Measurements from ENCODE around the gene KDELR3.

Gene KDELR3

DNA sequence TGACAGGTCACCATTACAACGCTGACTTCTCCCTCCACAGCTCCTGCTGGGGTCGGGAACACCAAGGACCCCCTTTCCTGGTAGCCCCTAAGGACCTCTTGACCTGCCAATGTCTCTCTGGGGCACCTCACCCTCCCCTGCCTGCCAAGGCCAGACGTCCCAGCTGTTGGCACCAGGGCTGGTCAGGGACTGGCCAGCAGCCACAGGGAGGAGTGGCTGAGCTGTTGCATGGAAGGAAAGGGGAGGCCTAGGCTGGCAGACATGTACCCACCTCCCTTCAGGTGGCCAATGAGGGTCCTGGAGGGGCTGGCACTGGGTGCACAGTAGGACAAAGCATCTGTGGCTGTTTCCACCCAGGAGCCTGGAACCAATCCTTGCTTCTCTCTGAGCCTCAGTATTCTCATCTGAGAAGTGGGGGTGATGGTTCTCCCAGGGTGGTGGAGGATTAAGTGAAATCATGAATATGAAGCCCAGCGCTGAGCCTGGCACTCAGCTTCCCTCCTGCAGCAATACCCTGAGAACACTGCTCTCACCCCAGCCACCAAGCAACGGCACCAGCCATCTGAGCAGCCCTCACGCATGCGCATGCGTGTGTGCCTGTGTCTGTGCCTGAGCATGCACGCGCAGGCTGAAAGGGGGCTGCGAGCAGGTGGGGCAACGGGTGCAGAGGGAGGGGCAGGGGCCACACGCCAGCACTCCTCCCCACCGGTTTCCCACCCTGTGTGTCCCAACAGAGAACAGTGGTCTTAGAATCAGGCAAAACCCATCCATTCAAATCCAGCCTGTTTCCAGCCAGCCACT is 18.8 kb upstream of the KDELR3 start:
- H3K4me3 Mint-ChIP-seq: no peak overlapping the region
- TF ChIP-seq, protein P1, sequence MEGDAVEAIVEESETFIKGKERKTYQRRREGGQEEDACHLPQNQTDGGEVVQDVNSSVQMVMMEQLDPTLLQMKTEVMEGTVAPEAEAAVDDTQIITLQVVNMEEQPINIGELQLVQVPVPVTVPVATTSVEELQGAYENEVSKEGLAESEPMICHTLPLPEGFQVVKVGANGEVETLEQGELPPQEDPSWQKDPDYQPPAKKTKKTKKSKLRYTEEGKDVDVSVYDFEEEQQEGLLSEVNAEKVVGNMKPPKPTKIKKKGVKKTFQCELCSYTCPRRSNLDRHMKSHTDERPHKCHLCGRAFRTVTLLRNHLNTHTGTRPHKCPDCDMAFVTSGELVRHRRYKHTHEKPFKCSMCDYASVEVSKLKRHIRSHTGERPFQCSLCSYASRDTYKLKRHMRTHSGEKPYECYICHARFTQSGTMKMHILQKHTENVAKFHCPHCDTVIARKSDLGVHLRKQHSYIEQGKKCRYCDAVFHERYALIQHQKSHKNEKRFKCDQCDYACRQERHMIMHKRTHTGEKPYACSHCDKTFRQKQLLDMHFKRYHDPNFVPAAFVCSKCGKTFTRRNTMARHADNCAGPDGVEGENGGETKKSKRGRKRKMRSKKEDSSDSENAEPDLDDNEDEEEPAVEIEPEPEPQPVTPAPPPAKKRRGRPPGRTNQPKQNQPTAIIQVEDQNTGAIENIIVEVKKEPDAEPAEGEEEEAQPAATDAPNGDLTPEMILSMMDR (IDR thresholded peaks at IDR 0.05): no peak
- no peaks in the 10 kb centered on the region for H3K9me3 Mint-ChIP-seq

DNA sequence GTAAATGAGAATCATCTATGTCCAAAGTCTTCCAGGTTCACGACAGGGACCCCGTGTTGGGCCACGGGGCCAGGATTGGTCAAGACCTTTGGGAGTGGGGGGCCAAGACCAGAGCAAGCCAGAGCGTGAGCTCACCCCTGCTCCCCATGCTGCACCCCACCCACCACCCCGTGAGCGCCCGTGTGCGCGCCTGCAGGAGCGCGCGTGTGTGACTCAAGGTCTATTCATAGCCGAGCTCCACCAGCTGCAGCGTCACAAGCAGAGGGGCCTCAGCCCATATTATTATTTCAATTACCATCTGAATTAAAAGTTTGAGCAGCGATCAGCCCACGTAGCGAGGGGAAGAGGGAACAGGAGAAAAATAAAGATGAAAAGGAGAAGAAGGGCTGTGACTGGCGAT is 18.1 kb upstream of the KDELR3 start:
- no peak for DNase-seq
- TF ChIP-seq, protein P1 (IDR thresholded peaks at IDR 0.05): no peak
- H3K27me3 Mint-ChIP-seq (ENCODE audit: low read depth, poor library complexity): peaks cover 56% of the 10 kb centered on the region

More for the DNA sequence above, 18.8 kb upstream of the KDELR3 start:
- no peak overlapping the region for H3K27ac Mint-ChIP-seq
- H3K4me1 Mint-ChIP-seq: peaks cover 31% of the 10 kb centered on the region
- no peak for DNase-seq
- peaks cover 52% of the 10 kb centered on the region for H3K27me3 Mint-ChIP-seq (ENCODE audit: low read depth, poor library complexity)
- H3K36me3 Mint-ChIP-seq (ENCODE audit: low read depth): no peaks in the 10 kb centered on the region

DNA sequence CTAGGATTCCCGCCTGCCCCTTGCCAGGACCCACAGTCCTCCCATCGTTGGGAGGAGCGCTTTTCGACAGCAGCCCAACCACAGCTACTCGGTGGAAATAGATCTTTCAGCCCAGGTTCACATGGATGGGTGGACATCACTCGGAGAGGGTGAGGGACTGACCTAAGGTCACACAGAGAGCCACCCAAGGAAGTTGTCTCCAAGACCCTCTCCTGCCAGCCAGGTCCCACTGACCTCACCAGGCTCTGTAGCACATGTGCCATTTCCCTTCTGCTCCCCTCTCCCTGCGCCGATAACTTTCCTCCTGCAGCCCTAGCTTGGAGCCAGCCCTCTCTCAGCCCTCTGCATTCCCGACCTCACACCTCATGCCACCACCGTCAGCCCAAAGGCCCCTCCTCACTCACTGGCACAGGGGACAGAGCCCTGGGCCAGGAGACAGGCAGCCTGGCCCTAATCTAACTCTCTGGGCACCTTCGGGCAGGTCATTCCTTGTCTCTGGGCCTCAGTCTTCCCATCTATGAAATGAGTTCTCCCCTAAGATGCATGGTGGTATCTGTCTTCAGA is 17.6 kb upstream of the KDELR3 start:
- H3K9me3 Mint-ChIP-seq: no peaks in the 10 kb centered on the region

More for the DNA sequence above, 18.1 kb upstream of the KDELR3 start:
- no peaks in the 10 kb centered on the region for H3K36me3 Mint-ChIP-seq (ENCODE audit: low read depth)
- H3K4me1 Mint-ChIP-seq: peaks cover 30% of the 10 kb centered on the region
- no peaks in the 10 kb centered on the region for H3K9me3 Mint-ChIP-seq
- H3K4me3 Mint-ChIP-seq: no peak overlapping the region
- no peak overlapping the region for H3K27ac Mint-ChIP-seq

DNA sequence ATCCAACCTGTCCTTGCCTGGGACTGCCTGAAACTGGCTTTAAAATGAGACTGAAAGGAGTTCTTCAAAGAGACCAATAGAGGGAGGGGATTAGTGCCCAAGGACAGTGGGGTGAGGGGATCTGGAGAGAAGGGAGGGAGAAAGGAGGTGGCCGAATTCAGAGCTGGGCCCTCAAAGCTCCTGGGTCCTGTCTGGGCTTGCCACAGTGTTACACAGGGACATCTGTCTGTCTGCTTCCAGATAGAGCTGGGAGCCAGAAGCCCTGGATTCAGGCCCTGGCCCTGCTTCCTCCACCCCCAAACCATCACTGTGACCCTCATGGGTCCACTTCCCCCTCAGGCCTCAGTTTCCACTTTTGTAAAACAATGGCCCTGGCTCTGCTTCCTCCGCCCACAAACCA is 16.5 kb upstream of the KDELR3 start:
- TF ChIP-seq, protein P1 (IDR thresholded peaks at IDR 0.05): no peak
- Mint-ChIP-seq H3K4me3 (no peak overlapping the region), H3K36me3 (ENCODE audit: low read depth) (no peaks in the 10 kb centered on the region), H3K4me1 (peaks cover 24% of the 10 kb centered on the region), H3K27me3 (ENCODE audit: low read depth, poor library complexity) (peaks cover 56% of the 10 kb centered on the region), H3K27ac (no peak overlapping the region), H3K9me3 (no peaks in the 10 kb centered on the region)
- DNase-seq: no peak

More for the DNA sequence above, 17.6 kb upstream of the KDELR3 start:
- DNase-seq: no peak
- no peaks in the 10 kb centered on the region for H3K36me3 Mint-ChIP-seq (ENCODE audit: low read depth)
- no peak overlapping the region for H3K4me3 Mint-ChIP-seq
- peaks cover 26% of the 10 kb centered on the region for H3K4me1 Mint-ChIP-seq
- H3K27ac Mint-ChIP-seq: no peak overlapping the region
- H3K27me3 Mint-ChIP-seq (ENCODE audit: low read depth, poor library complexity): peaks cover 56% of the 10 kb centered on the region
- TF ChIP-seq, protein P1 (IDR thresholded peaks at IDR 0.05): no peak

DNA sequence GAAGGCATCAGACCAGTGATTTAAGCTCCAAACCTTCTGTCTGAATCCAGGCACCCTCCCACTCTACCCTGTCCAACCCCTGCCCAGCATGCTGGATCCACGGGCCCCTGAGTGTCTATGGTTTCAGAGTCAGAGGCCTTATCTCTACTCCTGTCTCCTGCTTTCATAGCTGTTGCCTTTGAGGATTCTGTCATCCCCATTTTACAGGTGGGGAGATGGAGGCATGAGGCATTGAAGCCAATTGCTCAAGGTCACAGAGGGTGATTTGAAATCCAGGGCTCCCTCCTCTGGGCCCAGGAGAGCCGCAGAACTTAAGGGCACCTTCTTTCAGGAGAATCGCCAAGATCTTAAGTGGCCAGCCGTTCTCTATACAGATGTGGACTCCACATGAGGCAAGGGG is 16.0 kb upstream of the KDELR3 start:
- Mint-ChIP-seq H3K9me3 (no peaks in the 10 kb centered on the region), H3K36me3 (ENCODE audit: low read depth) (no peaks in the 10 kb centered on the region), H3K4me3 (no peak overlapping the region), H3K27ac (no peak overlapping the region), H3K4me1 (peaks cover 29% of the 10 kb centered on the region), H3K27me3 (ENCODE audit: low read depth, poor library complexity) (peaks cover 60% of the 10 kb centered on the region)
- DNase-seq: no peak
- TF ChIP-seq, protein P1 (IDR thresholded peaks at IDR 0.05): no peak

Data from nephron progenitor cell (in vitro differentiated cells).